Small intestine (tissue), 7 donors: ENCODE data around the gene PI4K2A. TPM values are rescaled to one million over a fixed set of nuclear protein-coding genes. Genes with fewer than 3 reads are reported as not detected.

Experiments used
- DNase-seq, 2 donors: peaks; one replicate each; pipeline versions ENCODE4 v3.0.0 to v3.0.0-alpha.2; 2013
- FAIRE-seq: peaks from 2 replicates; lab custom pipeline; 2012; peaks lifted over from hg19 to GRCh38; lab: Jason Lieb, UNC
- H3K27ac ChIP-seq, 3 donors: one replicate each; pipeline ENCODE4 v1.5.1; 2013; ENCODE audit warnings: low read length in 2 of 3, mild to moderate bottlenecking in 2 of 3, control low read depth in 1 of 3, inconsistent platforms in 1 of 3, low read depth in 1 of 3, moderate library complexity in 1 of 3
- H3K27me3 ChIP-seq, 3 donors: one replicate each; pipeline ENCODE4 v1.6.1; 2013; ENCODE audit warnings: low read length in 3 of 3, inconsistent platforms in 1 of 3; ENCODE audit not compliant: control insufficient read depth in 3 of 3, insufficient read depth in 3 of 3
- H3K36me3 ChIP-seq, 3 donors: one replicate each; pipeline ENCODE4 v1.6.1; 2013; ENCODE audit warnings: low read length in 3 of 3, inconsistent platforms in 1 of 3, low read depth in 1 of 3, mild to moderate bottlenecking in 1 of 3, moderate library complexity in 1 of 3; ENCODE audit not compliant: control insufficient read depth in 3 of 3, insufficient read depth in 2 of 3
- H3K4me1 ChIP-seq, 3 donors: one replicate each; pipeline ENCODE4 v1.6.1; 2013; ENCODE audit warnings: low read length in 2 of 3, inconsistent platforms in 1 of 3, low read depth in 1 of 3, mild to moderate bottlenecking in 1 of 3, moderate library complexity in 1 of 3; ENCODE audit not compliant: control insufficient read depth in 3 of 3, insufficient read depth in 2 of 3
- H3K4me3 ChIP-seq, 3 donors: one replicate each; pipeline ENCODE4 v1.5.1; 2013; ENCODE audit warnings: low read length in 3 of 3, control low read depth in 1 of 3, inconsistent platforms in 1 of 3, low read depth in 1 of 3, mild to moderate bottlenecking in 1 of 3, moderate library complexity in 1 of 3
- H3K9me3 ChIP-seq, 2 donors: one replicate each; pipeline ENCODE4 v1.6.1; 2013; ENCODE audit warnings: low read depth in 1 of 2, low read length in 1 of 2; ENCODE audit not compliant: control insufficient read depth in 2 of 2, insufficient read depth in 1 of 2
- WGBS, 3 donors: extraction: QIAGEN DNeasy Blood & Tissue Kit; methylation state at CpG; one replicate each; pipeline ENCODE4 v1.1.7; 2013; 5-methylcytosine and 5-hydroxymethylcytosine counted together
- polyA plus RNA-seq, 4 donors: library from polyadenylated mRNA; stranded (reverse) in 3 of 4; unstranded in 1 of 4; fragments of 200-250 nt in 3 of 4; fragments of 120-200 nt in 1 of 4; gene quantifications; one replicate each; pipeline versions ENCODE4 v1.2.1 to v1.2.3, GENCODE V29; 2013
- donor health status: healthy with polysubstance abuse.
- donor health status: control.
- donor health status: control.
- donor health status: Bipolar disorder and iron deficiency.
- donor health status: healthy.

The PI4K2A gene
- polyA plus RNA-seq, 4 donors, result 9.5 to 34.0 (median 12.0) TPM

- DNase-seq, result peak in 1 of 2 donors; percentile 35
- H3K9me3 ChIP-seq, result no peaks in the 10 kb centered on the region
- no peaks in the 10 kb centered on the region for H3K27me3 ChIP-seq
- H3K4me1 ChIP-seq, result peaks cover 3 to 66% (median 5%) of the 10 kb centered on the region in 3 donors
- H3K4me3 ChIP-seq, result no peak overlapping the region
- H3K27ac ChIP-seq, result peak overlapping the region in 1 of 3 donors; percentile 87
- WGBS, 3 donors, result 66 to 83% (median 67%) methylated on average over 6 of the region's 6 CpGs
- FAIRE-seq, result no peak
- H3K36me3 ChIP-seq, result peaks cover 3 to 42% (median 10%) of the 10 kb centered on the region in 3 donors
Measured at GRCh38 chr10:97667463-97667862, 27.0 kb downstream of the PI4K2A start.

DNA sequence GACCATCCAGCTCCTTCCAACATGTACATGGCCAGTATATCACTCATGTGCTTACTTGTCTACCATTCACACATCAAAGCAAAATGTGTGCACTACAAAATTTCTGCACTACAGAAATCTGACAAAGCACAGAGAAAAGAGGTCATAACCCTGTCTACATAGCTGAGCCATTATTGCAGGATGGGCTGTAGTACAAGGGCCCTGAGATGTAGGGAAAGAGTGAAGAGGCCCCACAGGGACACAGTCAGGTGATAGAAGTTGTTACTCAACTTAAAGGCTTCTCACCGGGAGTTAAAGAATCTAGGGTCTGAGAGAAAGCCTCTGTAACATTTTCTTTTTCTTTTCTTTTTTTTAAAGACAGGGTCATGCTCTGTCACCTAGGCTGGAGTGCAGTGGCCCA, 29.1 kb downstream of the PI4K2A start:
- H3K4me3 ChIP-seq, result no peak overlapping the region
- H3K27ac ChIP-seq, result peak overlapping the region in 1 of 3 donors; percentile 87
- H3K36me3 ChIP-seq, result peaks cover 10 to 56% (median 10%) of the 10 kb centered on the region in 3 donors
- FAIRE-seq, result no peak
- H3K4me1 ChIP-seq, result peaks cover 0 to 48% (median 2%) of the 10 kb centered on the region in 3 donors
- no peaks in the 10 kb centered on the region for H3K27me3 ChIP-seq
- no peaks in the 10 kb centered on the region for H3K9me3 ChIP-seq
- 87 to 90% (median 88%) methylated on average over 1 of the region's 1 CpG for WGBS, 3 donors
- peak in 1 of 2 donors; percentile 81 for DNase-seq

DNA sequence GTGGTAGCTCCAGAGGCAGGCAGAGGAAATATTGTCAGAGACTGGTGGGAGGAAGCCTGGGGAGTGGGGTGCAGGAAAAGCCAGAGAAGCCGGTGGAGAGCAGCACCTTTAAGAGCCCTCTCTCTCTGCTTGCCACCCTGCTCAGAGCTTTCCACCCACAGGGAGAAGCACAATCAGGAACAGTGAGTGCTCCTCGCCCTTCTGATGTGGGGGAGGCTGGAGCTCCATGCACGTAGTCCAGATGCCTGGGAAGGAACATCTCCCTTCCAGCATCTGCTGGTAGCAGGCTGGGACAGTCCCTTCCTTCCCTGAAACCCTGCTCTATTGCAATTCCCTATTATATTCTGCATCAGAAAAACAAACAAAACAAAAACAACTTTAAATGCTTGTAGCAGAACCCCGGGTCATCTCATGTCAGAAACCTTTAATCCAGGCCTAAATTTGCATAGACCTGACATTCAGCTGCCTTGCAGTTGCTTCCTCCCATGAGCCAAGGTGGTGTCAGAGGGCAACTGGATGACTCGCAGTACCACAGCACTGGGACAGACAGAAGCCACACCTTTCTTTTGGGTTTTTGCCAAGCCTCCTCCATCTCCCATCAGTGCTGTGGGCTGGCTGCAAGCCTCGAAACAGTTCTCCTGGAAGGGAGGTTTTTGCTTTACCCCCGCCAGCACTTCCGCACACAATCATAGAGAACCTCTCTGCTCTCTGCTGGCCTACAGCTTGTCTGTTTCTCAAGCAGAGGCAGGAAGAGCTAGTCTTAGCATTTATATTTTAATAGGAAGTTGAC, 33.5 kb downstream of the PI4K2A start:
- WGBS, 3 donors, result 59 to 77% (median 68%) methylated on average over 7 to 8 of the region's 8 CpGs
- Histone ChIP-seq H3K36me3 (peaks cover 11 to 72% (median 16%) of the 10 kb centered on the region in 3 donors), H3K4me3 (no peak overlapping the region), H3K27ac (peak overlapping the region in 1 of 3 donors; percentile 18), H3K4me1 (peaks cover 0 to 25% (median 0%) of the 10 kb centered on the region in 3 donors), H3K9me3 (no peaks in the 10 kb centered on the region), H3K27me3 (no peaks in the 10 kb centered on the region)
- FAIRE-seq (no peak), DNase-seq (peak in 1 of 2 donors; percentile 33)

GRCh38 chr10:97675222-97675621, 34.8 kb downstream of the PI4K2A start:
- no peaks in the 10 kb centered on the region for H3K27me3 ChIP-seq
- peak in 1 of 2 donors; percentile 40 for DNase-seq
- peaks cover 10 to 82% (median 11%) of the 10 kb centered on the region in 3 donors for H3K36me3 ChIP-seq
- no peak overlapping the region for H3K4me3 ChIP-seq
- WGBS, 3 donors, result 87 to 93% (median 91%) methylated on average over 9 of the region's 9 CpGs
- no peaks in the 10 kb centered on the region for H3K9me3 ChIP-seq
- FAIRE-seq, result no peak
- peaks cover 0 to 18% (median 0%) of the 10 kb centered on the region in 3 donors for H3K4me1 ChIP-seq
- peak overlapping the region in 1 of 3 donors; percentile 40 for H3K27ac ChIP-seq

DNA sequence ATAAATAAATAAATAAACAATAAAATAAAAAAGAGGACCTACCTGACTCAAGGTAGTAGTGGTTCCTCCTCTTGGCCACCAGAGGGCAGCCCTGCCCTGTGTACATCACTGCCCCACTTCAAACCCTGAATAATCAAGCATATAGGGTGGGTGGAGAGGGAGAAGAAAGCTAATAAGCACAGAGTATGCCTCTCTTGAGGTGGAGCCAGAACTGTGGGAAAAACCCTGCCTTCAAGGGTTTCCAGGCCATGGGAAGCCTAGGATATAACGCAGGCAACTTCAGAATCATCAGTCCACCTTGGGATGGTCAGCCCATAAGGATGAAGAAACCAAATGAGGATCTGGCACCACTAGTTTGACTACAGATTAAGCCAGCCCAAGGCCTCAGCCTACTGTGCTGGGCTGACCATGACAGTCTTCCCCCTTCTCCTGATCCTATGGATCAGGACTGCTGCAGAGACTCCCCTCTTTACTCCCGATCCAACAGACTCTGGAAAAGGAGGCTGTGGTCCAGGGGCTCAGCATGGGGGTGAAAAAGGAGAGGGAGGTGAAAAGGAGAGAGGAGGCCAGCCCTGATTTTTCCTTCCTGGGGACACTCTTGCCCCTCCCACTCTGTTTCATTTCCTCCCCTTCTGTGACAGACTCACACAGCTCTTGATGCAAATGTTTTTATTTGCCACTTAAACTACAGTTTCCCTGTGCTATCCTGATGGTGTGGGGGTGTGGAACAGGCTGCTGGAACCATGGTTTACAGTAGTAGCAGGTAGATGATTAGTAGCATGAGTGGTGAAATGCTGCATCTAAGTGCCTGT, 36.5 kb downstream of the PI4K2A start:
- peak; percentile 56 to 74 for DNase-seq
- no peaks in the 10 kb centered on the region for H3K27me3 ChIP-seq
- peaks cover 10 to 76% (median 11%) of the 10 kb centered on the region in 3 donors for H3K36me3 ChIP-seq
- no peak overlapping the region for H3K4me3 ChIP-seq
- H3K9me3 ChIP-seq, result no peaks in the 10 kb centered on the region
- H3K27ac ChIP-seq, result peak overlapping the region in 2 of 3 donors; percentile 9 to 31
- peaks cover 0 to 16% (median 0%) of the 10 kb centered on the region in 3 donors for H3K4me1 ChIP-seq
- 91 to 97% (median 93%) methylated on average over 2 of the region's 2 CpGs for WGBS, 3 donors
- FAIRE-seq, result no peak

DNA sequence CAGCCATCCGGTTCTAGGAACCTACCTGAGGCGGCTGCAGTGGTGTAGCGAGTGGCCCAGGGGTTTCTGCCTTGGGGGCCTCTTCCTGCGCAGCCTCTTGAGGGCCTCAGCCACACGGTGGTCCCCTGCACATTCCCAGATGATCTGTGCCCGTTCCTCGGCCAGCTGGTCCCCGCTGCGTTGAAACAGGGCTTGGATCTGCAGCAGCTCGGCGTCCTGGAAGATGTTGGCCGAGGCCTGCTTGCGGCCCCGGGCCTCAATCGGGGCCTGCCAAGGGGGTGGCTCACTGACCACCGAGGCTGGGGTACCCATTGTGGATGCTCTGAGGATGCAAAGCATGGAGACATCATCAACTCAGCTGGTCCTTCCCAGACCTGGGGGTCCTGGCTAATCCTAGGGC, 39.1 kb downstream of the PI4K2A start:
- Histone ChIP-seq H3K27ac (no peak overlapping the region), H3K4me1 (peaks cover 0 to 31% (median 2%) of the 10 kb centered on the region in 3 donors), H3K9me3 (no peaks in the 10 kb centered on the region), H3K4me3 (no peak overlapping the region), H3K27me3 (no peaks in the 10 kb centered on the region), H3K36me3 (peaks cover 1 to 69% (median 10%) of the 10 kb centered on the region in 3 donors)
- FAIRE-seq (no peak), DNase-seq (no peak)
- 93 to 95% (median 95%) methylated on average over 16 of the region's 16 CpGs for WGBS, 3 donors

DNA sequence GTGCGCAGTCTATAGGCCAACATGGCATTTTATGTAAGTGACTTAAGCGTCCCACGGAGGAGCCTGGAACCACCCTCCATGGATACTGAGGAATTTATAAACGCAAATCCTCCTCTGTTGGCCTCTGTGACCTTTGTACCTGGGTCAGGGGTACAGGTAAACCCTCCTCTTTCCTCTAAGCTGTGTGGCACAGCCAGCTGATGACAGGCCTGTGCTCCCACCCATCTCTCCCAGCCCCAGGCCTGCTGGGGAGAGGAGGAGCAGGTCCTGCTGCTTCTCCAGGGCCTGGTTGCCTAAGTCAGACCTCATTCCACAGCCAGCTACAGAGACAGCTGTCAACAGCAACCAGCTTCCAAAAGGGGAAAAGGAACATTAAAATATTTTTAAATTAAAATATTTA, 41.6 kb downstream of the PI4K2A start:
- Histone ChIP-seq H3K27ac (peak overlapping the region in 1 of 3 donors; percentile 98), H3K9me3 (no peaks in the 10 kb centered on the region), H3K4me3 (no peak overlapping the region), H3K27me3 (no peaks in the 10 kb centered on the region), H3K36me3 (peaks cover 0 to 47% (median 5%) of the 10 kb centered on the region in 3 donors), H3K4me1 (peaks cover 0 to 19% (median 2%) of the 10 kb centered on the region in 3 donors)
- DNase-seq (peak; percentile 70 to 80), FAIRE-seq (no peak)
- WGBS, 3 donors, result 40 to 64% (median 55%) methylated on average over 4 of the region's 4 CpGs
